ENCODE results near the gene LENEP. TPM values are rescaled to one million over a fixed set of nuclear protein-coding genes. Genes with fewer than 3 reads are reported as not detected.

The LENEP gene
- total RNA-seq, 1 experiment from 2014 or later, result 1.3 TPM

DNA sequence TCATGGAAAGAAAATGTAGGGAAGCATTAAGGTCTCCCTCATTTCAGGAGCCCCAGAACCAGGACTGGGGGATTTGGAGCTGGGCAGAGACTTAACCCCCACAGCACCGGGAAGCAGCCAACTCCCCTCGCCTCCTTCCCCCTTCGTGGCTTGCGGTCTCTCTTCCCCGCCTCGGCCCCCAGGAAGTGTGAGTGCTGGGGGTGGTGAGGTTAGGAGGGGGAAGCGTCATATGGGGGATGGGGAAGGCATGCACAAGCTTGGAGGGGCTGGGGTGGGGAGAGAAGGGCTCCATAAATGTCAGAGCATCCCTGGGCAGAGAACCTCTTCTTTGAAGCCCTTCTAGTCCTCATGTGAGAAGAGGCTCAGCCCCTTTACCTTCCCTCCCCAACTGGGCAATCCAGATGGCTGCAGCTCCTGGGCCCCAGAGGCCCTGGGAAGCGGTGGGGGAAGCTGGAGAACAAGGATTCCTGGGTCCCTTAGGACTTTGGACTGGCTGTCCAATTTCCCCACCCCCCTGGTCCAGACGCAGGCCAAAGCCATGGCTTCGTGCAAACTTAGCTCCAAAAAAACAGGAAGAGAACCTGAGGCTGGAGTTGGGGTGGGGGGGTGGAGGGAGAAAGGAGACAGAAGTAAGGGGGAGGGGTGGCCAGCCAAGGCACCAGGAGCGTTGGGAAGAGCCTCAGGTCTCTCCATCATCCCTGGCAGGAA lies 17.0 kb downstream of the LENEP start:
- POLR2A ChIA-PET (ENCODE audit: unreplicated experiment), result no interaction called here

DNA sequence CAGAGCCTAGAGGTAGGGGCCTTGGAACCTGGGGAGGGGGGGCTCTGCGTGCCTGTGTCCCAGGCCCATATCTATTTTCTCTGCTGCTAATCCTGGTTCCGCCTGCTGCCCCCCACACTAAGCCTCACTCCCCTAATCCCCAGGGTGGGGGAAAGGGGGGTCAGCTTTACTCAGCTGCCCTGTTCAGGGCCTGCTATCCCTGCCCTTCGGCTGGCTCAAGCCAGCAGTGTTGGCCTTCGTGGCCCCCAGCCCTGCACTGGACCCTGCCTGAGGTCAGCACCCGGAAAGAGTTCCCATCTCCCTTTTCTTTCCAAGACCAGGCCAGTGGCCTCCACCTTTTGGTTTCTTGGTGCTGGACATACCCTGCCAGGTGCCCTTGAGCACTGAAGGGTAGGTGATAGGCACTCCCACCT lies 17.6 kb downstream of the LENEP start:
- DNase-seq, result no peak
- Histone ChIP-seq H3K27me3 (ENCODE audit: insufficient read depth, low read depth) (no peaks in the 10 kb centered on the region), H3K27ac (no peak overlapping the region), H3K9me2 (ENCODE audit: insufficient read depth) (no peaks in the 10 kb centered on the region), H4K20me1 (ENCODE audit: insufficient read depth) (peaks cover 36% of the 10 kb centered on the region), H3K4me1 (replicated peaks; ENCODE audit: insufficient read depth) (no peaks in the 10 kb centered on the region; the same call in none of the 2 replicates), H3F3A (ENCODE audit: insufficient read depth, low read depth) (peaks cover 29% of the 10 kb centered on the region), H3K4me2 (no peak overlapping the region), H2AFZ (no peak overlapping the region), H3K9me3 (ENCODE audit: insufficient read depth, low read depth) (no peaks in the 10 kb centered on the region), H3K4me3 (no peak overlapping the region), H3K36me3 (ENCODE audit: low read depth) (no peaks in the 10 kb centered on the region), H3K79me2 (ENCODE audit: low read depth) (peaks cover 32% of the 10 kb centered on the region)
- POLR2A ChIA-PET (ENCODE audit: unreplicated experiment), result no interaction called here
- no peak for TF ChIP-seq EZH2 (IDR thresholded peaks at IDR 0.05; ENCODE audit: low read depth)
- no TSS peak for BruUV-seq (replicated peaks)
- CTCF ChIA-PET, result no interaction called here
- intact Hi-C loops (cut with micrococcal nuclease; ENCODE audit: unreplicated experiment), result no loop called here

More for the DNA sequence above, 17.0 kb downstream of the LENEP start:
- no peaks in the 10 kb centered on the region for H3K27me3 ChIP-seq (ENCODE audit: insufficient read depth, low read depth)
- no peaks in the 10 kb centered on the region; the same call in none of the 2 replicates for H3K4me1 ChIP-seq (replicated peaks; ENCODE audit: insufficient read depth)
- CTCF ChIA-PET, result interaction anchor here (0.5 kb wide), 1 partner anchor 476 kb away, joined by 3 read pairs; no protein-coding TSS in a partner anchor
- peaks cover 29% of the 10 kb centered on the region for H3F3A ChIP-seq (ENCODE audit: insufficient read depth, low read depth)
- H3K9me3 ChIP-seq (ENCODE audit: insufficient read depth, low read depth), result no peaks in the 10 kb centered on the region
- H3K27ac ChIP-seq, result no peak overlapping the region
- H4K20me1 ChIP-seq (ENCODE audit: insufficient read depth), result peaks cover 36% of the 10 kb centered on the region
- no peak overlapping the region for H3K4me3 ChIP-seq
- no peak for DNase-seq
- H3K9me2 ChIP-seq (ENCODE audit: insufficient read depth), result no peaks in the 10 kb centered on the region
- peaks cover 38% of the 10 kb centered on the region for H3K79me2 ChIP-seq (ENCODE audit: low read depth)
- BruUV-seq (replicated peaks), result no TSS peak
- intact Hi-C loops (cut with micrococcal nuclease; ENCODE audit: unreplicated experiment), result no loop called here
- no peak for TF ChIP-seq EZH2 (IDR thresholded peaks at IDR 0.05; ENCODE audit: low read depth)
- TF ChIP-seq, protein P1, sequence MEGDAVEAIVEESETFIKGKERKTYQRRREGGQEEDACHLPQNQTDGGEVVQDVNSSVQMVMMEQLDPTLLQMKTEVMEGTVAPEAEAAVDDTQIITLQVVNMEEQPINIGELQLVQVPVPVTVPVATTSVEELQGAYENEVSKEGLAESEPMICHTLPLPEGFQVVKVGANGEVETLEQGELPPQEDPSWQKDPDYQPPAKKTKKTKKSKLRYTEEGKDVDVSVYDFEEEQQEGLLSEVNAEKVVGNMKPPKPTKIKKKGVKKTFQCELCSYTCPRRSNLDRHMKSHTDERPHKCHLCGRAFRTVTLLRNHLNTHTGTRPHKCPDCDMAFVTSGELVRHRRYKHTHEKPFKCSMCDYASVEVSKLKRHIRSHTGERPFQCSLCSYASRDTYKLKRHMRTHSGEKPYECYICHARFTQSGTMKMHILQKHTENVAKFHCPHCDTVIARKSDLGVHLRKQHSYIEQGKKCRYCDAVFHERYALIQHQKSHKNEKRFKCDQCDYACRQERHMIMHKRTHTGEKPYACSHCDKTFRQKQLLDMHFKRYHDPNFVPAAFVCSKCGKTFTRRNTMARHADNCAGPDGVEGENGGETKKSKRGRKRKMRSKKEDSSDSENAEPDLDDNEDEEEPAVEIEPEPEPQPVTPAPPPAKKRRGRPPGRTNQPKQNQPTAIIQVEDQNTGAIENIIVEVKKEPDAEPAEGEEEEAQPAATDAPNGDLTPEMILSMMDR (conservative IDR thresholded peaks at IDR 0.05), result no peak
- H3K36me3 ChIP-seq (ENCODE audit: low read depth), result no peaks in the 10 kb centered on the region
- H3K4me2 ChIP-seq, result no peak overlapping the region
- H2AFZ ChIP-seq, result no peak overlapping the region

DNA sequence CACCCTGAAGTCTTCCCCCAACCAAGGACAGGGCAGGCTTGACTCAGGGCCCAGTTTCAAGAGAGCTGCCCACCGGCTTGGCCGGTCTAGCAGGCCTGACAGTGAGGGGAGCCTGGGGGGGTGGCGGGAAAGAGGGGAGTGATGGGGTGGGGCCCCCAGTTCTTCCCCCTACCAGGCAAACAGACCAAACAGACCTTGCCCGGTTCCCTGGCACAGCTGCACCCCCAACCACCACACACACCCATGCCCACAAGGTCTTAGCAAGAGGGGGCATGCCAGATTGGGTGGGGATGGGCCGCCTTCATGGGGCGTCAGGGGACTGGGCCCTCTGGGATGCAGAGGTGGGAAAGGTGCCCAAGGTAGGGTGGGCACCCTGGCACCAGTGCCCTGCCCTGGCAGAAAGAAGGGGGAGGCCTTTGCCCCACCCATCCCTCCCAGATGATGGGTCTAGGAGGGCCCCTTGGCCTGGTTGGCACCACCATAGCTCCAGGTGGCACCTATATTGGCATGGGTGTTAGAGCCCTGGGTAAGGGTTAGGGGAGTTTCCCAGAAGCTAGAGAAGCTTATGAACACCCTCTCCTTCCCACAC lies 18.1 kb downstream of the LENEP start:
- H2AFZ ChIP-seq, result no peak overlapping the region
- H3K27me3 ChIP-seq (ENCODE audit: insufficient read depth, low read depth), result no peaks in the 10 kb centered on the region
- intact Hi-C loops (cut with micrococcal nuclease; ENCODE audit: unreplicated experiment), result no loop called here
- H3K27ac ChIP-seq, result no peak overlapping the region
- POLR2A ChIA-PET (ENCODE audit: unreplicated experiment), result interaction anchor here (0.5 kb wide), 1 partner anchor 56 kb away, joined by 8 read pairs; the partner anchor contains the start of gene PBXIP1
- H3K79me2 ChIP-seq (ENCODE audit: low read depth), result peaks cover 27% of the 10 kb centered on the region
- no peak for TF ChIP-seq EZH2 (IDR thresholded peaks at IDR 0.05; ENCODE audit: low read depth)
- TF ChIP-seq, protein P1 (conservative IDR thresholded peaks at IDR 0.05), result no peak
- CTCF ChIA-PET, result no interaction called here
- H3K9me2 ChIP-seq (ENCODE audit: insufficient read depth), result no peaks in the 10 kb centered on the region
- H3F3A ChIP-seq (ENCODE audit: insufficient read depth, low read depth), result peaks cover 33% of the 10 kb centered on the region
- BruUV-seq (replicated peaks), result no TSS peak
- DNase-seq, result no peak
- H3K4me1 ChIP-seq (replicated peaks; ENCODE audit: insufficient read depth), result peaks cover 3% of the 10 kb centered on the region
- no peaks in the 10 kb centered on the region for H3K36me3 ChIP-seq (ENCODE audit: low read depth)
- peaks cover 36% of the 10 kb centered on the region for H4K20me1 ChIP-seq (ENCODE audit: insufficient read depth)
- H3K9me3 ChIP-seq (ENCODE audit: insufficient read depth, low read depth), result no peaks in the 10 kb centered on the region
- no peak overlapping the region for H3K4me2 ChIP-seq
- H3K4me3 ChIP-seq, result no peak overlapping the region
